DMS53 (cell line): Measurements from ENCODE around the gene NPY4R2.
"Not testable (repeated sequence)": the region's sequence is repeated elsewhere in the genome, so short reads cannot be mapped to it uniquely, and the experiment has no call there.

Experiments used
- DNase-seq: peaks from one replicate; lab custom pipeline; 2025; lab: John Stamatoyannopoulos, UW

Gene NPY4R2

GRCh38 chr10:47932824-47933223 is 14.4 kb downstream of the NPY4R2 start:
- DNase-seq = not testable (repeated sequence)

GRCh38 chr10:47933462-47933861 is 15.0 kb downstream of the NPY4R2 start:
- not testable (repeated sequence) for DNase-seq

- DNase-seq = not testable (repeated sequence)
These were observed 18.3 kb downstream of the NPY4R2 start for GRCh38 chr10:47936772-47937228.

GRCh38 chr10:47937634-47938033 is 19.2 kb downstream of the NPY4R2 start:
- DNase-seq = not testable (repeated sequence)

- not testable (repeated sequence) for DNase-seq
These were observed 22.4 kb downstream of the NPY4R2 start for GRCh38 chr10:47940821-47941220.

GRCh38 chr10:47941379-47941778 is 22.9 kb downstream of the NPY4R2 start:
- not testable (repeated sequence) for DNase-seq

- DNase-seq = peak; percentile 48
These were observed 24.0 kb downstream of the NPY4R2 start for GRCh38 chr10:47942351-47943019.

GRCh38 chr10:47943328-47943727 is 24.9 kb downstream of the NPY4R2 start:
- not testable (repeated sequence) for DNase-seq

- DNase-seq = not testable (repeated sequence)
These were observed 29.0 kb downstream of the NPY4R2 start for GRCh38 chr10:47947424-47947823.

- DNase-seq = not testable (repeated sequence)
These were observed 38.7 kb downstream of the NPY4R2 start for GRCh38 chr10:47957158-47957557.

GRCh38 chr10:47959677-47960076 is 41.2 kb downstream of the NPY4R2 start:
- not testable (repeated sequence) for DNase-seq

- DNase-seq = not testable (repeated sequence)
These were observed 42.2 kb downstream of the NPY4R2 start for GRCh38 chr10:47960699-47961098.

- not testable (repeated sequence) for DNase-seq
These were observed 44.3 kb downstream of the NPY4R2 start for GRCh38 chr10:47962785-47963184.

- not testable (repeated sequence) for DNase-seq
These were observed 46.0 kb downstream of the NPY4R2 start for GRCh38 chr10:47964280-47965063.

GRCh38 chr10:47968988-47969387 is 50.5 kb downstream of the NPY4R2 start:
- not testable (repeated sequence) for DNase-seq

GRCh38 chr10:47970047-47970446 is 51.6 kb downstream of the NPY4R2 start:
- not testable (repeated sequence) for DNase-seq

GRCh38 chr10:47971598-47971997 is 53.1 kb downstream of the NPY4R2 start:
- not testable (repeated sequence) for DNase-seq

GRCh38 chr10:47972077-47972476 is 53.6 kb downstream of the NPY4R2 start:
- DNase-seq = not testable (repeated sequence)
